ENCODE data around the gene SLC9A9. TPM values are rescaled to one million over a fixed set of nuclear protein-coding genes. Genes with fewer than 3 reads are reported as not detected.

SLC9A9 gene
- total RNA-seq, 1 experiment from 2014 or later, result 2.2 TPM

DNA sequence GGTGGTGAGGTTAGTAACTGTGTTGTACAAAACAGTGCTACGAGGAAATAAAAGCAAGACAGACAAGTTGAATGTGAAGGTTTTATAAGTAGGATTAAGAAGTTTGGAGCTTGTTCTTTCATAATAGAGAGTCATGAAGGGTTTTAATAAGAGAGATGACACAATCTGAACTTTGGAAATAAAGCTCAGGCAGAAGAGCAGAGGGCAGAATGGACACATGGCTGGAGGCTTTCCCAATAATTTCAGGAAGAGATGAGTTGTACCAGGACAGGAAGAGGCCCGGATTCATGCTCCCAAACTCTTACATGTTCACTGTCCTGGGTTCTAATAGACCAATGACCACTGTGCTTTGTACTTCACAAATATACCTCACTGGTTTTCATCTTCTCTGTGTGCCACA lies 194.8 kb downstream of the SLC9A9 start:
- intact Hi-C loops (cut with micrococcal nuclease), result no loop called here
- H3K36me3 Mint-ChIP-seq (ENCODE audit: insufficient read depth, unreplicated experiment), result no peaks in the 10 kb centered on the region
- TF ChIP-seq, protein P1, sequence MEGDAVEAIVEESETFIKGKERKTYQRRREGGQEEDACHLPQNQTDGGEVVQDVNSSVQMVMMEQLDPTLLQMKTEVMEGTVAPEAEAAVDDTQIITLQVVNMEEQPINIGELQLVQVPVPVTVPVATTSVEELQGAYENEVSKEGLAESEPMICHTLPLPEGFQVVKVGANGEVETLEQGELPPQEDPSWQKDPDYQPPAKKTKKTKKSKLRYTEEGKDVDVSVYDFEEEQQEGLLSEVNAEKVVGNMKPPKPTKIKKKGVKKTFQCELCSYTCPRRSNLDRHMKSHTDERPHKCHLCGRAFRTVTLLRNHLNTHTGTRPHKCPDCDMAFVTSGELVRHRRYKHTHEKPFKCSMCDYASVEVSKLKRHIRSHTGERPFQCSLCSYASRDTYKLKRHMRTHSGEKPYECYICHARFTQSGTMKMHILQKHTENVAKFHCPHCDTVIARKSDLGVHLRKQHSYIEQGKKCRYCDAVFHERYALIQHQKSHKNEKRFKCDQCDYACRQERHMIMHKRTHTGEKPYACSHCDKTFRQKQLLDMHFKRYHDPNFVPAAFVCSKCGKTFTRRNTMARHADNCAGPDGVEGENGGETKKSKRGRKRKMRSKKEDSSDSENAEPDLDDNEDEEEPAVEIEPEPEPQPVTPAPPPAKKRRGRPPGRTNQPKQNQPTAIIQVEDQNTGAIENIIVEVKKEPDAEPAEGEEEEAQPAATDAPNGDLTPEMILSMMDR (IDR thresholded peaks at IDR 0.05; ENCODE audit: unreplicated experiment), result no peak
- peaks cover 28% of the 10 kb centered on the region for H3K4me1 Mint-ChIP-seq (ENCODE audit: insufficient read depth, unreplicated experiment)
- H3K4me3 Mint-ChIP-seq (ENCODE audit: unreplicated experiment), result no peak overlapping the region
- H3K9me3 Mint-ChIP-seq (ENCODE audit: unreplicated experiment), result no peaks in the 10 kb centered on the region
- ChIA-PET CTCF (interaction anchor here (0.7 to 2.9 kb wide), 4 partner anchors 10 to 63 kb away, joined by 3 to 15 read pairs (median 4); no protein-coding TSS in a partner anchor), POLR2A (interaction anchor here (0.6 to 3.5 kb wide), 13 partner anchors 9 to 582 kb away, joined by 3 to 39 read pairs (median 6); no protein-coding TSS in a partner anchor)
- BruUV-seq (replicated peaks), result no TSS peak
- H3K27me3 Mint-ChIP-seq (ENCODE audit: insufficient read depth, unreplicated experiment), result no peaks in the 10 kb centered on the region
- peak overlapping the region; percentile 14 for H3K27ac Mint-ChIP-seq (ENCODE audit: low read depth, unreplicated experiment)
- DNase-seq (ENCODE audit: unreplicated experiment), result peak; percentile 45

DNA sequence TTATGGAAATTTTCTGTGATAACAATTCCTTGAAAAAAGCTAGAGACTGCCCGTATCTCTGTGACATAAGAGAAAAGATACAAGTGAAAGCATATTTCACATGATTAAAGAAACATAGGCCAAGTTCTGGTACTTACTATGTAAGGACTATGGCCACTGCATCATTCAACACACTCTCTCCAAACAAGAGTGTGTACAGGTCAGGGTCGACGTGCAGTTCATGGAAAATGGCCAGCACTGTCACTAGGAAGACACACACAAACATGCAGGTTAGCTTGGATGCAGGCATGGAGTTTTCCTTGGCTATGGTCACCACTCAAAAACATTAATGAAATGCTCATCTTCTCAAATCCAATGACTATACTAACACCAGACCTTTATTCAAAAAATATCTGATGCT lies 196.2 kb downstream of the SLC9A9 start:
- CTCF ChIA-PET, result interaction anchor here (0.6 to 2.0 kb wide), 7 partner anchors 9 to 635 kb away, joined by 3 to 6 read pairs (median 3); no protein-coding TSS in a partner anchor
- POLR2A ChIA-PET, result interaction anchor here (0.6 to 1.2 kb wide), 3 partner anchors 10 to 496 kb away, joined by 3 to 4 read pairs (median 3); no protein-coding TSS in a partner anchor
- no TSS peak for BruUV-seq (replicated peaks)
- no peak overlapping the region for H3K27ac Mint-ChIP-seq (ENCODE audit: low read depth, unreplicated experiment)
- no peak overlapping the region for H3K4me3 Mint-ChIP-seq (ENCODE audit: unreplicated experiment)
- H3K4me1 Mint-ChIP-seq (ENCODE audit: insufficient read depth, unreplicated experiment), result peaks cover 28% of the 10 kb centered on the region
- intact Hi-C loops (cut with micrococcal nuclease), result no loop called here
- H3K9me3 Mint-ChIP-seq (ENCODE audit: unreplicated experiment), result no peaks in the 10 kb centered on the region
- no peaks in the 10 kb centered on the region for H3K27me3 Mint-ChIP-seq (ENCODE audit: insufficient read depth, unreplicated experiment)
- no peak for DNase-seq (ENCODE audit: unreplicated experiment)
- no peaks in the 10 kb centered on the region for H3K36me3 Mint-ChIP-seq (ENCODE audit: insufficient read depth, unreplicated experiment)
- TF ChIP-seq, protein P1 (IDR thresholded peaks at IDR 0.05; ENCODE audit: unreplicated experiment), result no peak

DNA sequence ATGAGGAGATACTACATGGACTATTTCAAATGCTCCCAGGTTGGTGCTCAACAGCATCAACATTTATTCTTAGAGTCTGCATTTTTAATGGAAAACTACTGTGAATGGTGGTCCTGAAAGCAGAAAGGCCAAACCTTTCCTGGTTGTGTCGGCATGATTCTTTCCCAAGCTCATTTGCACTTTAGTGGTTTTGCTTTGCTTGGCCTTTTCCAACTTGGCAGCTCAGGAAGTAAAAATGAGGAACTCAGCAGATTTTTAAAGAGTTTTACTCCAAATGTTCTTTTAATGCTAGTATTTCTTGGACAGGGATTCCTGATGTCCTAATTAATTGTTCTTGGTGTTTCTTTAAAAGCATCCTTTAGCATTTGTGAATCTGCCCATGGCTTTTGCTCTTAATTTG lies 197.4 kb downstream of the SLC9A9 start:
- no peak overlapping the region for H3K27ac Mint-ChIP-seq (ENCODE audit: low read depth, unreplicated experiment)
- POLR2A ChIA-PET, result interaction anchor here (1.1 kb wide), 1 partner anchor 49 kb away, joined by 3 read pairs; no protein-coding TSS in a partner anchor

DNA sequence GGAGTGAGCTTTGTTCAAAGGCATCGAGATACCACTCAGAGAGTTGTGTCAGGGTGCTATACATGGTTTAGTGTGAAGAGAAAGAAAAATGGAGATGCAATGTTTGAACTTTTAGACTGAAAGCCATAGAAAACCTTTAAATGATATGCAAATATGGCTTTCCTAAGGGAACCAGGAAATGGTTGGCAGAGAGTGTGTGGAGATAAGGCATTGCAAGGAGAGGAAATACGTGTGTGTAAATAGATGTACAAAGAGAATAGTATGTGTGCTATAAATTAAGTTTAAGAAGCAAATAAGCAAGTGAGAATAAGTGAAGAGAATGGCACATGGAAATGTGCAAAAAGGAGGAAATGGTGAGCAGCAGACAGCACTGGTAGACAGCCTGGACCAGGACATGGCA lies 198.1 kb downstream of the SLC9A9 start:
- no peak overlapping the region for H3K4me3 Mint-ChIP-seq (ENCODE audit: unreplicated experiment)
- no peaks in the 10 kb centered on the region for H3K9me3 Mint-ChIP-seq (ENCODE audit: unreplicated experiment)
- ChIA-PET POLR2A (interaction anchor here (0.7 to 1.1 kb wide), 2 partner anchors 48 to 639 kb away, joined by 3 read pairs; no protein-coding TSS in a partner anchor), CTCF (interaction anchor here (0.8 kb wide), 1 partner anchor 24 kb away, joined by 3 read pairs; no protein-coding TSS in a partner anchor)
- TF ChIP-seq, protein P1 (IDR thresholded peaks at IDR 0.05; ENCODE audit: unreplicated experiment), result no peak
- no peaks in the 10 kb centered on the region for H3K36me3 Mint-ChIP-seq (ENCODE audit: insufficient read depth, unreplicated experiment)
- BruUV-seq (replicated peaks), result no TSS peak
- intact Hi-C loops (cut with micrococcal nuclease), result no loop called here
- DNase-seq (ENCODE audit: unreplicated experiment), result no peak
- peaks cover 19% of the 10 kb centered on the region for H3K4me1 Mint-ChIP-seq (ENCODE audit: insufficient read depth, unreplicated experiment)
- no peaks in the 10 kb centered on the region for H3K27me3 Mint-ChIP-seq (ENCODE audit: insufficient read depth, unreplicated experiment)
- H3K27ac Mint-ChIP-seq (ENCODE audit: low read depth, unreplicated experiment), result no peak overlapping the region

More for the DNA sequence above, 197.4 kb downstream of the SLC9A9 start:
- BruUV-seq (replicated peaks), result no TSS peak
- peaks cover 26% of the 10 kb centered on the region for H3K4me1 Mint-ChIP-seq (ENCODE audit: insufficient read depth, unreplicated experiment)
- no peaks in the 10 kb centered on the region for H3K36me3 Mint-ChIP-seq (ENCODE audit: insufficient read depth, unreplicated experiment)
- intact Hi-C loops (cut with micrococcal nuclease), result no loop called here
- no peak overlapping the region for H3K4me3 Mint-ChIP-seq (ENCODE audit: unreplicated experiment)
- TF ChIP-seq, protein P1 (IDR thresholded peaks at IDR 0.05; ENCODE audit: unreplicated experiment), result no peak
- no peaks in the 10 kb centered on the region for H3K9me3 Mint-ChIP-seq (ENCODE audit: unreplicated experiment)
- CTCF ChIA-PET, result no interaction called here
- no peak for DNase-seq (ENCODE audit: unreplicated experiment)
- H3K27me3 Mint-ChIP-seq (ENCODE audit: insufficient read depth, unreplicated experiment), result no peaks in the 10 kb centered on the region

Data from MCF 10A (cell line).